Subcutaneous adipose tissue (tissue), 4 donors: ENCODE results near the gene ERAS. TPM values are rescaled to one million over a fixed set of nuclear protein-coding genes. Genes with fewer than 3 reads are reported as not detected.

ENCODE experiments used
- CTCF ChIP-seq: fragments of 450-650 bp; IDR thresholded peaks from one replicate; pipeline ENCODE4 v1.5.1; 2016; ENCODE audit warnings: low read depth, mild to moderate bottlenecking, control low read depth, antibody characterized with exemption, moderate library complexity
- total RNA-seq, 4 donors: library from RNA; depleted of rRNA; stranded (reverse); fragments of >200 nt; gene quantifications; one replicate each; pipeline ENCODE4 v1.1.0, GENCODE V29; 2016

Gene ERAS
- total RNA-seq, 4 donors from 2014 or later = not detected

- TF ChIP-seq CTCF = no peak
These were observed 1.3 kb downstream of the ERAS start for GRCh38 chrX:48827654-48827968.

GRCh38 chrX:48829016-48829735 is 2.9 kb downstream of the ERAS start:
- no peak for TF ChIP-seq CTCF

GRCh38 chrX:48831136-48831908 is 5.0 kb downstream of the ERAS start:
- no peak for TF ChIP-seq CTCF

GRCh38 chrX:48831909-48832291 is 5.6 kb downstream of the ERAS start:
- TF ChIP-seq CTCF = no peak

GRCh38 chrX:48833542-48834138 is 7.3 kb downstream of the ERAS start:
- no peak for TF ChIP-seq CTCF

- TF ChIP-seq CTCF = no peak
These were observed 8.0 kb downstream of the ERAS start for GRCh38 chrX:48834383-48834709.

- TF ChIP-seq CTCF = no peak
These were observed 9.4 kb downstream of the ERAS start, which contains the start of gene PCSK1N for GRCh38 chrX:48835524-48836329. Gene PCSK1N, minus strand, starts transcription at chrX:48835610. Its CDS starts 78 bp downstream, at chrX:48835532.
